ENCODE measurements around the gene GABBR2. TPM values are rescaled to one million over a fixed set of nuclear protein-coding genes. Genes with fewer than 3 reads are reported as not detected.

Gene GABBR2
- total RNA-seq, 1 experiment from 2014 or later = 6.3 TPM

DNA sequence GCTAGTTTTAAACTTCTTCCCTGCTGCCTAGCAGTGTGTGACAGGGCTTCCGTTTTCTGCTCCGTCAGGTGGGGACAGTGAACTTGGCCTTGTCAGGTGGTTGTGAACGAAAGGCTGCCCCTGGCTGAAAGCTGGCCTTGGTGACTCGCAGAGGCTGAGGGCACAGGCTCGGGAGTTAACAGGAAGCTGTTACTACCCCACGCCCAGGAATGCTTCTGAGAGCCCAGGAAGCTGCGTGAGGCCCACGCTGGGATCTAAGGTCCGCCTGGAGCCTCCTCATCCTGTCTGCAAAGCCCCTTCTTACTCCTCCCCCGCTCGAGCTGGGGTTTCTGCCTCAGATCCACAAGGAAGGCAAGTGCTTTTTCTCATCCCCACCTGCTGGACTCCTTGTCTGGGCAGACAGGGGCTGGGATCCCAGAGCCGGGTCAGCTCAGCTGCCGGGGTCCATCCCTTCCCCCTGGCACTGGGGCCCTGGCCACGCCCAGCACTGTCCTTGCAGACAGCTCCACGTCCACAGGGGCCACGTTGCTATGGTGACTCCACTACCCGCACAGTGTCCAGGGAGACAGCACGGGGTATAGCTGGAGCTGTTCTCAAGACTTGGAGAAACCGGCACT is 328.6 kb downstream of the GABBR2 start:
- TF ChIP-seq SIN3A (IDR thresholded peaks at IDR 0.05; ENCODE audit: borderline replicate concordance, insufficient read depth, low read depth, low read length) (no peak), TCF7L2 (IDR thresholded peaks at IDR 0.05; ENCODE audit: low read depth, low read length) (no peak), POLR2AphosphoS5 (IDR thresholded peaks at IDR 0.05; ENCODE audit: low read depth, low read length) (no peak)
- TF ChIP-seq, protein P1, sequence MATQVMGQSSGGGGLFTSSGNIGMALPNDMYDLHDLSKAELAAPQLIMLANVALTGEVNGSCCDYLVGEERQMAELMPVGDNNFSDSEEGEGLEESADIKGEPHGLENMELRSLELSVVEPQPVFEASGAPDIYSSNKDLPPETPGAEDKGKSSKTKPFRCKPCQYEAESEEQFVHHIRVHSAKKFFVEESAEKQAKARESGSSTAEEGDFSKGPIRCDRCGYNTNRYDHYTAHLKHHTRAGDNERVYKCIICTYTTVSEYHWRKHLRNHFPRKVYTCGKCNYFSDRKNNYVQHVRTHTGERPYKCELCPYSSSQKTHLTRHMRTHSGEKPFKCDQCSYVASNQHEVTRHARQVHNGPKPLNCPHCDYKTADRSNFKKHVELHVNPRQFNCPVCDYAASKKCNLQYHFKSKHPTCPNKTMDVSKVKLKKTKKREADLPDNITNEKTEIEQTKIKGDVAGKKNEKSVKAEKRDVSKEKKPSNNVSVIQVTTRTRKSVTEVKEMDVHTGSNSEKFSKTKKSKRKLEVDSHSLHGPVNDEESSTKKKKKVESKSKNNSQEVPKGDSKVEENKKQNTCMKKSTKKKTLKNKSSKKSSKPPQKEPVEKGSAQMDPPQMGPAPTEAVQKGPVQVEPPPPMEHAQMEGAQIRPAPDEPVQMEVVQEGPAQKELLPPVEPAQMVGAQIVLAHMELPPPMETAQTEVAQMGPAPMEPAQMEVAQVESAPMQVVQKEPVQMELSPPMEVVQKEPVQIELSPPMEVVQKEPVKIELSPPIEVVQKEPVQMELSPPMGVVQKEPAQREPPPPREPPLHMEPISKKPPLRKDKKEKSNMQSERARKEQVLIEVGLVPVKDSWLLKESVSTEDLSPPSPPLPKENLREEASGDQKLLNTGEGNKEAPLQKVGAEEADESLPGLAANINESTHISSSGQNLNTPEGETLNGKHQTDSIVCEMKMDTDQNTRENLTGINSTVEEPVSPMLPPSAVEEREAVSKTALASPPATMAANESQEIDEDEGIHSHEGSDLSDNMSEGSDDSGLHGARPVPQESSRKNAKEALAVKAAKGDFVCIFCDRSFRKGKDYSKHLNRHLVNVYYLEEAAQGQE (IDR thresholded peaks at IDR 0.05; ENCODE audit: insufficient read depth in 1 of 2, low read depth in 2 of 2, low read length in 1 of 2) = no peak
- TF ChIP-seq, protein P2, sequence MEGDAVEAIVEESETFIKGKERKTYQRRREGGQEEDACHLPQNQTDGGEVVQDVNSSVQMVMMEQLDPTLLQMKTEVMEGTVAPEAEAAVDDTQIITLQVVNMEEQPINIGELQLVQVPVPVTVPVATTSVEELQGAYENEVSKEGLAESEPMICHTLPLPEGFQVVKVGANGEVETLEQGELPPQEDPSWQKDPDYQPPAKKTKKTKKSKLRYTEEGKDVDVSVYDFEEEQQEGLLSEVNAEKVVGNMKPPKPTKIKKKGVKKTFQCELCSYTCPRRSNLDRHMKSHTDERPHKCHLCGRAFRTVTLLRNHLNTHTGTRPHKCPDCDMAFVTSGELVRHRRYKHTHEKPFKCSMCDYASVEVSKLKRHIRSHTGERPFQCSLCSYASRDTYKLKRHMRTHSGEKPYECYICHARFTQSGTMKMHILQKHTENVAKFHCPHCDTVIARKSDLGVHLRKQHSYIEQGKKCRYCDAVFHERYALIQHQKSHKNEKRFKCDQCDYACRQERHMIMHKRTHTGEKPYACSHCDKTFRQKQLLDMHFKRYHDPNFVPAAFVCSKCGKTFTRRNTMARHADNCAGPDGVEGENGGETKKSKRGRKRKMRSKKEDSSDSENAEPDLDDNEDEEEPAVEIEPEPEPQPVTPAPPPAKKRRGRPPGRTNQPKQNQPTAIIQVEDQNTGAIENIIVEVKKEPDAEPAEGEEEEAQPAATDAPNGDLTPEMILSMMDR (IDR thresholded peaks at IDR 0.05) = no peak
- Histone ChIP-seq H3K36me3 (ENCODE audit: control insufficient read depth, insufficient read depth, low read length) (no peaks in the 10 kb centered on the region), H3K4me3 (ENCODE audit: low read depth in 2 of 2, low read length in 2 of 2) (no peak overlapping the region), H3K9me3 (ENCODE audit: control insufficient read depth, insufficient read depth, low read depth, low read length) (no peaks in the 10 kb centered on the region), H3K27me3 (ENCODE audit: control insufficient read depth, insufficient read depth, low read length) (no peaks in the 10 kb centered on the region), H3K27ac (ENCODE audit: low read length) (no peak overlapping the region), H3K4me1 (ENCODE audit: control insufficient read depth, insufficient read depth, low read length) (no peaks in the 10 kb centered on the region)
- ChIA-PET POLR2A (no interaction called here), CTCF (no interaction called here)
- in situ Hi-C loops (cut with HindIII; ENCODE audit: low pct_unique_long_range_greater_than_20kb, low sequenced_read_pairs) (no loop called here), intact Hi-C loops (cut with micrococcal nuclease; ENCODE audit: unreplicated experiment) (no loop called here)
- DNase-seq (ENCODE audit: low read depth, low spot score) = no peak
- ATAC-seq = peak; percentile 34; the same call in 1 of the 2 replicates
- no TSS peak for BruUV-seq (replicated peaks)

DNA sequence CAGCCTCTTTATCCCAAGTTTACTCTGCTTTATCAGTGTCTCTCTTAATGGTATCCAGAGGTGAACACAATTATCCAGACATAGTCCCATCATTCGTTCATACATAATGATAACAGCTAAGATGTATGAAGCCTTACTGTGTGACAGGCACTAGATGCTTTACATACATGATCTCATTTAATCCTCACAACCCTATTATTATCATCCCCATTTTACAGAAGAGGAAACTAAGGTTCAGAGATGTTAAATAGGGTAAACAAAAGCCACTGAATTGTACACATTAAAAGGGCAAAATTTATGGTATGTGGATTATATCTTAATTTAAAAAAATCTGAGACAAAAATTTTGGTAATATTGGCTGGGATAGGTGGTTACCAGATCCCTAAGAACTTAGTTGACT is 329.2 kb downstream of the GABBR2 start:
- DNase-seq (ENCODE audit: low read depth, low spot score) (no peak), ATAC-seq (no peak)
- no peaks in the 10 kb centered on the region for H3K27me3 ChIP-seq (ENCODE audit: control insufficient read depth, insufficient read depth, low read length)
- H3K4me3 ChIP-seq (ENCODE audit: low read depth in 2 of 2, low read length in 2 of 2) = no peak overlapping the region
- H3K9me3 ChIP-seq (ENCODE audit: control insufficient read depth, insufficient read depth, low read depth, low read length) = no peaks in the 10 kb centered on the region
- ChIA-PET CTCF (no interaction called here), POLR2A (no interaction called here)
- in situ Hi-C loops (cut with HindIII; ENCODE audit: low pct_unique_long_range_greater_than_20kb, low sequenced_read_pairs) (no loop called here), intact Hi-C loops (cut with micrococcal nuclease; ENCODE audit: unreplicated experiment) (no loop called here)
- no TSS peak for BruUV-seq (replicated peaks)
- H3K36me3 ChIP-seq (ENCODE audit: control insufficient read depth, insufficient read depth, low read length) = no peaks in the 10 kb centered on the region
- no peak overlapping the region for H3K27ac ChIP-seq (ENCODE audit: low read length)
- no peaks in the 10 kb centered on the region for H3K4me1 ChIP-seq (ENCODE audit: control insufficient read depth, insufficient read depth, low read length)
- TF ChIP-seq, protein P1 (IDR thresholded peaks at IDR 0.05; ENCODE audit: insufficient read depth in 1 of 2, low read depth in 2 of 2, low read length in 1 of 2) = no peak
- no peak for TF ChIP-seq POLR2AphosphoS5 (IDR thresholded peaks at IDR 0.05; ENCODE audit: low read depth, low read length)
- TF ChIP-seq, protein P2 (IDR thresholded peaks at IDR 0.05) = no peak
- TF ChIP-seq TCF7L2 (IDR thresholded peaks at IDR 0.05; ENCODE audit: low read depth, low read length) = no peak
- TF ChIP-seq SIN3A (IDR thresholded peaks at IDR 0.05; ENCODE audit: borderline replicate concordance, insufficient read depth, low read depth, low read length) = no peak
